ENCODE measurements around the gene RASA1.

RASA1 gene

GRCh38 chr5:87347841-87348240, 80.2 kb downstream of the RASA1 start:
- H3K4me2 ChIP-seq (ENCODE audit: insufficient read depth, low read length), result no peak overlapping the region
- no peaks in the 10 kb centered on the region for H3K4me1 ChIP-seq (ENCODE audit: insufficient read depth, low read length)
- no peak for ATAC-seq (ENCODE audit: insufficient read depth, low read depth)
- H3K4me3 ChIP-seq (ENCODE audit: low read depth in 1 of 2, low read length in 2 of 2), result no peak overlapping the region
- H3K79me2 ChIP-seq (ENCODE audit: insufficient read depth, low read length), result no peaks in the 10 kb centered on the region
- no peak for TF ChIP-seq EZH2 (IDR thresholded peaks at IDR 0.05; ENCODE audit: borderline replicate concordance, low read depth, low read length, severe bottlenecking)
- peaks cover 51% of the 10 kb centered on the region for H3K36me3 ChIP-seq (ENCODE audit: insufficient read depth, low read length)
- H3K9ac ChIP-seq (ENCODE audit: low read depth, low read length), result no peak overlapping the region
- no peak for DNase-seq
- no peaks in the 10 kb centered on the region for H4K20me1 ChIP-seq (ENCODE audit: insufficient read depth, low read length)
- no peak overlapping the region for H3K27ac ChIP-seq (ENCODE audit: low read length)
- H2AFZ ChIP-seq (ENCODE audit: low read depth, low read length), result no peak overlapping the region
- no peaks in the 10 kb centered on the region for H3K9me3 ChIP-seq (ENCODE audit: insufficient read depth, low read length, severe bottlenecking)
- H3K27me3 ChIP-seq (ENCODE audit: insufficient read depth, low read length, poor library complexity), result no peaks in the 10 kb centered on the region

DNA sequence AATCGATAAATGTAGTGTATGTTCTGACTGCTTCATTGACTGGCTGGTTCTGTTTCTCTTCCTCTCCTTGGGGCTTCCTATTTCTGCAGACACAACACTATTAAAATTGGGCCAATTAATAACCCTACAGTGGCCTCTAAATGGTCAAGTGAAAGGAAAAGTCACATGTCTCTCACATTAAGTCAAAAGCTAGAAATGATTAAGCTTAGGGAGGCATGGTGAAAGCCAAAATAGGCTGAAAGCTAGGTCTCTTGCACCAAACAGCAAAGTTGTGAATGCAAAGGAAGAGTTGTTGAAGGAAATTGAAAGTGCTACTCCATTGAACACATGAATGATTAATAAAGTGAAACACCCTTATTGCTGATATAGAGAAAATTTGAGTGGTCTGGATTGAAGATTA, 86.8 kb downstream of the RASA1 start:
- no peak for DNase-seq
- no peak for ATAC-seq (ENCODE audit: insufficient read depth, low read depth)
- Histone ChIP-seq H3K27ac (ENCODE audit: low read length) (no peak overlapping the region), H3K4me1 (ENCODE audit: insufficient read depth, low read length) (no peaks in the 10 kb centered on the region), H4K20me1 (ENCODE audit: insufficient read depth, low read length) (no peaks in the 10 kb centered on the region), H3K4me3 (ENCODE audit: low read depth in 1 of 2, low read length in 2 of 2) (no peak overlapping the region), H3K9me3 (ENCODE audit: insufficient read depth, low read length, severe bottlenecking) (no peaks in the 10 kb centered on the region), H3K4me2 (ENCODE audit: insufficient read depth, low read length) (no peak overlapping the region), H2AFZ (ENCODE audit: low read depth, low read length) (no peak overlapping the region), H3K9ac (ENCODE audit: low read depth, low read length) (no peak overlapping the region), H3K36me3 (ENCODE audit: insufficient read depth, low read length) (peaks cover 41% of the 10 kb centered on the region), H3K27me3 (ENCODE audit: insufficient read depth, low read length, poor library complexity) (no peaks in the 10 kb centered on the region), H3K79me2 (ENCODE audit: insufficient read depth, low read length) (no peaks in the 10 kb centered on the region)
- no peak for TF ChIP-seq CTCF (IDR thresholded peaks at IDR 0.05; ENCODE audit: borderline replicate concordance, extremely low read depth, low read length, poor library complexity, severe bottlenecking)
- no peak for TF ChIP-seq EZH2 (IDR thresholded peaks at IDR 0.05; ENCODE audit: borderline replicate concordance, low read depth, low read length, severe bottlenecking)

DNA sequence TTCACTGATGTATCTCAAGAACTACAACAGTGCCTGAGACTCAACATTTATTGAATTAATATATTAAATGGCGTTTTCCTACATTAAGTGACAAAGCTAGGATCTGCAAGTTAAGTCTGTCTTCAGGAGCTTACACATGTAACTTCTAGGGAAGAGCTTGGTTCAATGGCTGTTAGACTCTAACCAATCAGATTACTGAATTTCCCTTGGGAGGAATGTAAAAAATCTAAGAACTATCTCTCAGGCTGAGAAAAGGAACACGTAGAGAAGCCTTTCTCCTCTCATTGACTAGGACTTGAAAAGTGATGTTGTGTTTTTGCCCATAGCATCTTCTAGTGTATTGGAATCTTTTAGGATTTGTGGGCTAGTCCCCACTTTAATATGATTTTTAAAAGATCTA, 91.4 kb downstream of the RASA1 start:
- ATAC-seq (ENCODE audit: insufficient read depth, low read depth) (no peak), DNase-seq (no peak)
- Histone ChIP-seq H3K4me1 (ENCODE audit: insufficient read depth, low read length) (no peaks in the 10 kb centered on the region), H3K9ac (ENCODE audit: low read depth, low read length) (no peak overlapping the region), H3K27me3 (ENCODE audit: insufficient read depth, low read length, poor library complexity) (no peaks in the 10 kb centered on the region), H3K4me2 (ENCODE audit: insufficient read depth, low read length) (no peak overlapping the region), H3K79me2 (ENCODE audit: insufficient read depth, low read length) (no peaks in the 10 kb centered on the region), H3K27ac (ENCODE audit: low read length) (no peak overlapping the region), H4K20me1 (ENCODE audit: insufficient read depth, low read length) (no peaks in the 10 kb centered on the region), H3K9me3 (ENCODE audit: insufficient read depth, low read length, severe bottlenecking) (no peaks in the 10 kb centered on the region), H3K36me3 (ENCODE audit: insufficient read depth, low read length) (peaks cover 38% of the 10 kb centered on the region), H3K4me3 (ENCODE audit: low read depth in 1 of 2, low read length in 2 of 2) (no peak overlapping the region), H2AFZ (ENCODE audit: low read depth, low read length) (no peak overlapping the region)
- TF ChIP-seq CTCF (IDR thresholded peaks at IDR 0.05; ENCODE audit: borderline replicate concordance, extremely low read depth, low read length, poor library complexity, severe bottlenecking), result no peak
- TF ChIP-seq EZH2 (IDR thresholded peaks at IDR 0.05; ENCODE audit: borderline replicate concordance, low read depth, low read length, severe bottlenecking), result no peak

DNA sequence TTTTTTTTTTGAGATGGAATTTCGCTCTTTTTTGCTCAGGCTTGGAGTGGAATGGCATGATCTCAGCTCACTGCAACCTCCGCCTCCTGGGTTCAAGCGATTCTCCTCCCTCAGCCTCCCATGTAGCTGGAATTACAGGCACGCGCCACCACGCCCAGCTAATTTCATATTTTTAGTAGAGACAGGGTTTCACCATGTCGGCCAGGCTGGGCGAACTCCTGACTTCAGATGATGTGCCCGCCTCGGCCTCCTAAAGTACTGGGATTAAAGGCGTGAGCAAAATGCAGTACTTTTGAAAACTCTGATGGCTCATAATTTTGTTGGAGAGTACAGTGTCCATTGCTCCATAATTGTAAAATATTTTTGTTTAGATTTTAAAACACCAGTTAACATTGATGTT, 92.4 kb downstream of the RASA1 start:
- Histone ChIP-seq H4K20me1 (ENCODE audit: insufficient read depth, low read length) (no peaks in the 10 kb centered on the region), H3K27ac (ENCODE audit: low read length) (no peak overlapping the region), H2AFZ (ENCODE audit: low read depth, low read length) (no peak overlapping the region), H3K27me3 (ENCODE audit: insufficient read depth, low read length, poor library complexity) (no peaks in the 10 kb centered on the region), H3K4me1 (ENCODE audit: insufficient read depth, low read length) (no peaks in the 10 kb centered on the region), H3K79me2 (ENCODE audit: insufficient read depth, low read length) (no peaks in the 10 kb centered on the region), H3K9me3 (ENCODE audit: insufficient read depth, low read length, severe bottlenecking) (no peaks in the 10 kb centered on the region), H3K36me3 (ENCODE audit: insufficient read depth, low read length) (peaks cover 38% of the 10 kb centered on the region), H3K4me2 (ENCODE audit: insufficient read depth, low read length) (no peak overlapping the region), H3K4me3 (ENCODE audit: low read depth in 1 of 2, low read length in 2 of 2) (no peak overlapping the region), H3K9ac (ENCODE audit: low read depth, low read length) (no peak overlapping the region)
- ATAC-seq (ENCODE audit: insufficient read depth, low read depth), result no peak
- no peak for DNase-seq
- TF ChIP-seq CTCF (IDR thresholded peaks at IDR 0.05; ENCODE audit: borderline replicate concordance, extremely low read depth, low read length, poor library complexity, severe bottlenecking), result no peak
- no peak for TF ChIP-seq EZH2 (IDR thresholded peaks at IDR 0.05; ENCODE audit: borderline replicate concordance, low read depth, low read length, severe bottlenecking)
